ENCODE data around the gene JAML.

JAML gene, protein sequence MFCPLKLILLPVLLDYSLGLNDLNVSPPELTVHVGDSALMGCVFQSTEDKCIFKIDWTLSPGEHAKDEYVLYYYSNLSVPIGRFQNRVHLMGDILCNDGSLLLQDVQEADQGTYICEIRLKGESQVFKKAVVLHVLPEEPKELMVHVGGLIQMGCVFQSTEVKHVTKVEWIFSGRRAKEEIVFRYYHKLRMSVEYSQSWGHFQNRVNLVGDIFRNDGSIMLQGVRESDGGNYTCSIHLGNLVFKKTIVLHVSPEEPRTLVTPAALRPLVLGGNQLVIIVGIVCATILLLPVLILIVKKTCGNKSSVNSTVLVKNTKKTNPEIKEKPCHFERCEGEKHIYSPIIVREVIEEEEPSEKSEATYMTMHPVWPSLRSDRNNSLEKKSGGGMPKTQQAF

DNA sequence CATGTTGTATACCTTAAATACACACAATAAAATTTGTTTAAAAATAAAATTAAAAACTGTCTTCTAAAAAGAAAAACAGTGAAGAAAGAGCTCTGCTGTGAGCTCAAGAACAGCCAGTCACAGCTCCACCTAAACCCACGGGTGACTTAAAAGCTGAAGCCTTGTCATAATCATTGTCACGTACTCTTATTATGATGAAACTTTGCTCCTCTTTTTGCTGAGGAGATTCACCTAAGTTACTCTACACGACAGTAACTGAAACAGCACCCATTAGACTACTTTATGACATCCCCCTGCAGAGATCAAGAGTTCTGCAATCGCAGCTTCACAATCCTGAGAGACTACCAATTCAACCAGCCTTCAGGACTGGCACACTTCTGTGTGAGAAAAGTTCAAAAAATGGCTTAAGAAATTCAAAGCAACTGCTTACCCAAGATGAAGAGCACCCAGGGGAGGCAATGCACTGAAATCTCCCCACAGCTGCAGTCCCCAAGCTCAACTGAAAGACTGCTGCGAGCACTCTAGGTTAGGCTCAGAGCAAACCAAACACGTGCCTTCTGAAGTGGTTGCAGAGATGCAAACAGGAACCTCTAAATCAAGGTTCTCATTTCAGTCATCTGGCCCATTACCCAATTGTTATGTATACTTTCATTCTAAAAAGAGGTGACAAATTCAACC lies at the start of gene JAML:
TSS of gene JAML (minus strand) at position 501 of the 678 bp plus-strand sequence. CDS start 10,145 bp downstream, outside the sequence.
- Mint-ChIP-seq H3K4me3 (peak within 1 kb of the TSS; percentile 86), H3K27ac (ENCODE audit: low read depth) (peak within 1 kb of the TSS; percentile 92), H3K36me3 (ENCODE audit: insufficient read depth) (peaks cover 28% of the 10 kb centered on the region), H3K9me3 (no peaks in the 10 kb centered on the region), H3K27me3 (no peaks in the 10 kb centered on the region), H3K4me1 (peaks cover 84% of the 10 kb centered on the region)
- ATAC-seq (replicated peaks; ENCODE audit: extremely low read depth, poor library complexity, severe bottlenecking) = peak; percentile 61
- peak; percentile 26 to 45 for DNase-seq (ENCODE audit: low spot score in 2 of 2)

DNA sequence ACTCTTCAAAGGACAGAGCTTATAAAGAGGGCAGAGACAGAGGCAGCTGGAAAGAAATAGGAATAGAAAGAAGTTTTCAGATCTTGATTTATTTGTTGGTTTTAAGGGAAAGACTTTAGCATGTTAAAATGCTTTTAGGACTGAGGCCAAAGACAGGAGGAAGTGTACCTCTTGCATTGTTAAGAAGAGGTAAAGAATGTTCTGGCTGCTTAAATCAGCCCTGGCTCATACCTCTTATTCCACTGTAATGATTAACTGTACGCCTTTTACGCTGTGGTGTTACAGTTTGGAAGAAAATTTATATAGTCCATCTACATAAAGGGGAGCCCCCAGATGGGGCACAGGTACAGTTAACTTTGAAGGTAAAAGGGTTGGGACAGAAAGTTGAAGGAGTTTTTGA lies 49.4 kb upstream of the JAML start:
- no peak for DNase-seq (ENCODE audit: low spot score in 2 of 2)
- Mint-ChIP-seq H3K27ac (ENCODE audit: low read depth) (no peak overlapping the region), H3K27me3 (no peaks in the 10 kb centered on the region), H3K36me3 (ENCODE audit: insufficient read depth) (no peaks in the 10 kb centered on the region), H3K4me3 (no peak overlapping the region), H3K4me1 (no peaks in the 10 kb centered on the region), H3K9me3 (no peaks in the 10 kb centered on the region)
- no peak for ATAC-seq (replicated peaks; ENCODE audit: extremely low read depth, poor library complexity, severe bottlenecking)

DNA sequence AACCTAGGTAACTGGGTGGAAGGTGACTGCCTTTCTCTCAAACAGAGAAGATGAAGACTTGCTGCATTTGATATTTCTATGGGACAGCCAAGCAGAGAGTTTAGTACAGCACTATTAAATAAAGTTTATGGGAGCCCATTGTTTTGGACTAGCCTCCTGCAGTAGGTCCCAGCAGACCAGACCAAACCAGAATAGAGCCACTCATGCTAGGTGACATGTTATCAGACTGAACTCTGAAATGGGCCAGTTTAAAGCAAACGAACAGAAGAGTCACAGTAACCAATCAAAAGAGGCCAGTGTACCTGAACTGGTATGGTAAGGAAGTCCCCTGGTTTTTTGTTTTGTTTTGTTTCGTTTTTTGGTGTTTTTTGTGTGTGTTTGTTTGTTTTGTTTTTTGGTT lies 47.2 kb upstream of the JAML start:
- DNase-seq (ENCODE audit: low spot score in 2 of 2) = no peak
- Mint-ChIP-seq H3K4me3 (no peak overlapping the region), H3K27ac (ENCODE audit: low read depth) (no peak overlapping the region), H3K27me3 (no peaks in the 10 kb centered on the region), H3K9me3 (no peaks in the 10 kb centered on the region), H3K4me1 (no peaks in the 10 kb centered on the region), H3K36me3 (ENCODE audit: insufficient read depth) (no peaks in the 10 kb centered on the region)
- no peak for ATAC-seq (replicated peaks; ENCODE audit: extremely low read depth, poor library complexity, severe bottlenecking)

DNA sequence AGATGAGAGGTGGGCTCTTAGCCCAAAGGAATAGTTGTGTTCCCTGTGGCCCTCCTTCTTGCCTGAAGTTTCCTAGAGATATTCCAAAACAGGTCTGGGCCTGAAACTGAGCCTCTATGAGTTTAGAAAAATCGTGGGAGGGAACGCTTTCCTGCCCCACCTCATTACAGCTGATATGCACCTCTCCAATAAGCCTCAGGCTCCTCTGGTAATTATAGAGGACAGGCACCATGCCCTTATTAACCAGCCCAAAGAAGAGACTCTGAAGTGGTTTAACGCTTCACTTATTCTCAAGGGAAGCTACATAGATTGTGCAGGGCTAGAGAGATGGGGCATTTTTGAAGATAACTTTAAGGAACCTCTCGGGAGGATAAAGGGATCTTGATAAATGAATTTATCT lies 42.7 kb upstream of the JAML start:
- H3K36me3 Mint-ChIP-seq (ENCODE audit: insufficient read depth) = no peaks in the 10 kb centered on the region
- H3K27me3 Mint-ChIP-seq = peaks cover 26% of the 10 kb centered on the region
- DNase-seq (ENCODE audit: low spot score in 2 of 2) = no peak
- no peak overlapping the region for H3K4me3 Mint-ChIP-seq
- no peaks in the 10 kb centered on the region for H3K9me3 Mint-ChIP-seq
- H3K27ac Mint-ChIP-seq (ENCODE audit: low read depth) = no peak overlapping the region
- no peak for ATAC-seq (replicated peaks; ENCODE audit: extremely low read depth, poor library complexity, severe bottlenecking)
- H3K4me1 Mint-ChIP-seq = peaks cover 6% of the 10 kb centered on the region

DNA sequence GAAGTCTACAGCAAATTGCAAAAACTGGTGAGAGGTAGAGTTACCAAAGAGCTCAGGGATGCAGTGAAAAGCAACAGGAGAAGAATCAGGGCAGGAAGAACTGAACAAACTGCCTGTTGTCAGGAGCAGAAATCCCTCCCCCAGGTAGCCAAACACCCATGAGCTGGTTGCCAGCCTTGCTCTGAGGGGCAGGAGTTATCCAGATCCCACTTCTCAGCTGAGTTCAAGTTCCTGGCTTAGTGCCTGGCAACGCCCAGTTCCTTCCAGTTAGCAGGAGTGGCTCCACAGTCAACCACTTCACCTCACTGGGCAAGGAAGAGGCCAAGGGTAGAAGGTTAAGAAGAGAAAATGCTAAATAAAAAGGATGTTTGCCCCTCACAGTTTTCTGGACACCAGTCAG lies 41.1 kb upstream of the JAML start:
- Mint-ChIP-seq H3K4me3 (no peak overlapping the region), H3K27me3 (peaks cover 35% of the 10 kb centered on the region), H3K27ac (ENCODE audit: low read depth) (no peak overlapping the region), H3K9me3 (no peaks in the 10 kb centered on the region), H3K36me3 (ENCODE audit: insufficient read depth) (no peaks in the 10 kb centered on the region), H3K4me1 (peaks cover 6% of the 10 kb centered on the region)
- DNase-seq (ENCODE audit: low spot score in 2 of 2) (no peak), ATAC-seq (replicated peaks; ENCODE audit: extremely low read depth, poor library complexity, severe bottlenecking) (no peak)

DNA sequence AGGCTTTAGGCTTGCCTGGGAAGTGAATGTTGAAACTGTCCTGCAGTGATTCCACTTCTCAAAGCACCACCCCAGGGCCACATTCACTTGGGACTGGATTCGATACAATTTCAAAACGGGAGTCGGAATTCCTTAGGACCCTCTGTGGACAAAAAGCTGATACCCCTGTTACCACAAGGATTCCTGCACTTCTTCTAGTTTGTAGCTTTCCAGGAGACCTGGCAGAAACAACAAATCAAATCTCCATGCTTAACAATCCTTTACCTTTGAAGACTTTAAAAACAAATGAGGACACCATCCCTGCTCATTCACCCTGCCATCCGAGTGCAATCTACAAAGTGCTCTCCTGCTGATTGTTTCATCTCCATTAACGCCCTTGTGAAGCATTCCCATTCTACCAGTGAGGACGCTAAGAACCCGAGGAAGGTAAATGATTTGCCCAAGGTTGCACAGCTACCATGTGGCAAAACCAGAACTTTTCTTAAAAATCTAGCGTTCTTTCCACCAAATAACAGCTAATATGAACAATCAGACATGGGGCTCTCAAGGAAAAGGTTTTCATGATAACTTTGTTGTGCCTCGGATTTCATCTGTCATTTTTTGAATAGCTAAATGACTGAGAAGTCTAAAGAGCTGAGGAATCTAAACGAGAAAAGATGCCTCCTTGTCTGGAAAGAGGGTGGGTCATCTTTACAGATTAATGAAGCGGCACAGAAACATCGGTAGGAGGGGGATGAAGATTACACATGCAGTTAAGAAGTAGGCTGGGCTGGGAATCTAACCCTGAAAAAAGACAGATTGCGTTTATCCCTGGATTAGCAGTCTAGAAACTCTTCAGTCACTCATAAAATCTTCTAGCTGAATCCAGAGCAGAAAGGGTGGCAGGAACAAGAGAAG lies 40.0 kb upstream of the JAML start:
- Mint-ChIP-seq H3K9me3 (no peaks in the 10 kb centered on the region), H3K36me3 (ENCODE audit: insufficient read depth) (no peaks in the 10 kb centered on the region), H3K27ac (ENCODE audit: low read depth) (peak overlapping the region; percentile 81), H3K4me1 (peaks cover 6% of the 10 kb centered on the region), H3K4me3 (peak overlapping the region; percentile 75), H3K27me3 (peaks cover 35% of the 10 kb centered on the region)
- ATAC-seq (replicated peaks; ENCODE audit: extremely low read depth, poor library complexity, severe bottlenecking) = no peak
- no peak for DNase-seq (ENCODE audit: low spot score in 2 of 2)

DNA sequence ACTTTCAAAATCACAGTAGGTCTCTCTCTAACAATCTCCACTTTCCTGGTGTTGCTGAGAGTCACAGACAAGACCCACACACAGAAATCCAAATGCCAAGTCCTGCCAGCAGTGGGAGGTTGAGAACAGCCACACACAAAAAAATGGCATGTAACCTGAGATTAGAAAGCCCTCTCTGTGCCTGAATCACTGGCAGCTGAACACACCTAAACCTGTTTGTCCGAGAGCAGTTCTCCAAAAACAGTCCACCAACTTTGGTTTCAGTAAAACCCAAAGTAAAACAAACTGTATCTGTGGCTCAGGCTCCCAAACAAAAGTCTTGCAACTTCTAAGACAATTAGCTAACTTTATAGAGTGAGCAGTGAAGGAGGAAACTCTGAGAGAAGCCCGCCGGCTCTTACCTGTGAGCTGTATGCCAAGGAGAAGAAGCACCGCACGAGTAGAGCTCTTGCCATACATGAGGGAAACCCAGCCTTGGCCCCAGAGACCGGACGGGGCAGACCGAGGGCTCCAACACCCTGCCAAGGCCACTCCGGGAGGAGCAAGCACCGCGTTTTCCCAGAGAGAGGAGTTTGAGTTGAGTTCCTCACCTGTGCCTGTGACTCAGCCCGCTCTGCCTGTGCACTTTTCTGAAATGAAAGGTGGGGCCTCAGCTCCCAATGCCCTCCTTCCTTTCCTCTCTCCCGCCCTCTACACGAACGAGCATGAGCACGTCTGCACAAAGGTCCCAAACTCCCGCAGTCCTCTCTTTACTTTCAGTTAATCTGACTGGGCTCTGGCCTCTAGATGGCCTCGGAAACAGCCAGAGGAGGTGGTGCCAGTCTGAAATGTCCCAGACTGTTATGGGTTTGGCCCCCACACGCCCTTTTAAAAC lies 39.1 kb upstream of the JAML start, which contains the start of gene MPZL2:
TSS of gene MPZL2 (minus strand) at position 603 of the 874 bp plus-strand sequence. CDS start at position 459, 144 bp downstream.
- no peaks in the 10 kb centered on the region for H3K9me3 Mint-ChIP-seq
- peaks cover 1% of the 10 kb centered on the region for H3K36me3 Mint-ChIP-seq (ENCODE audit: insufficient read depth)
- H3K4me3 Mint-ChIP-seq = peak within 1 kb of the TSS; percentile 75
- peaks cover 35% of the 10 kb centered on the region for H3K27me3 Mint-ChIP-seq
- H3K27ac Mint-ChIP-seq (ENCODE audit: low read depth) = peak within 1 kb of the TSS; percentile 81
- DNase-seq (ENCODE audit: low spot score in 2 of 2) (no peak), ATAC-seq (replicated peaks; ENCODE audit: extremely low read depth, poor library complexity, severe bottlenecking) (peak; percentile 42)
- H3K4me1 Mint-ChIP-seq = peaks cover 6% of the 10 kb centered on the region

DNA sequence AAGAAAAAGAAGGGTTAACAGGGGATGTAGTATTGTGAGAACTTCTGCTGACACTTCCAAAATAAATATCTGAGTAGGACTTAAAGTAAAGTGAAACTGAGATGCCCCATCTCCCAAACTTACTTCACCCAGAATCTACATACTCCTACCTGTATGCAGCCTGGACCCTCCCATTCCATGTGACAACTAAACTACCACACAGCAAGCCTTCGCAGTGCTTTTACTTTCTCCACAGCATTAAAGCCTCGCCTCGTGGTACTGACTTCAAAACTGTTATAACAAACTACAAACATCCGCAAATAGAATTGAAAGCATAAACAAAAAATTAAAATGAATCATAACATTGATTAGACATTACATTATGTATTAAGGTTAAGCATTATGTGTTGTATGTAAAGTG lies 38.3 kb upstream of the JAML start:
- Mint-ChIP-seq H3K9me3 (no peaks in the 10 kb centered on the region), H3K27ac (ENCODE audit: low read depth) (no peak overlapping the region), H3K4me3 (no peak overlapping the region), H3K27me3 (peaks cover 35% of the 10 kb centered on the region), H3K36me3 (ENCODE audit: insufficient read depth) (peaks cover 1% of the 10 kb centered on the region), H3K4me1 (peaks cover 6% of the 10 kb centered on the region)
- ATAC-seq (replicated peaks; ENCODE audit: extremely low read depth, poor library complexity, severe bottlenecking) (no peak), DNase-seq (ENCODE audit: low spot score in 2 of 2) (no peak)

DNA sequence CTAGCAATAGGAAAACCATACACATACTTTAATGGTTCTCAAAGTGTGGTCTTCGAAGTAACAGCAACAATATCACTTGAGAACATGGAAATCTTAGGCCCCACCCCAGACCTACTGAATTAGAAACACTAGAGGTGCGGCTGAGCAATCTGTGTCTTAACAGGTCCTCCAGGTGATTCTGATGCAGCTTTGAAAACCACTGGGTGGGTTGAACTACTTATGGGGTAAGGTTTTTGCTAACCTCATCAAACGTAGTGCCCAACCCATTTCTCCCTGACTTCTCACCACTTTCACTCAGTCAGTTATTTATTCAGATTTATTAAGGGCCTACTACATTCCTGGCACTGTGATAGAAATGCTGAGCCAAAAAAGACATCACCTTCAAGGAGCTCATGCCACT lies 35.5 kb upstream of the JAML start:
- DNase-seq (ENCODE audit: low spot score in 2 of 2) (no peak), ATAC-seq (replicated peaks; ENCODE audit: extremely low read depth, poor library complexity, severe bottlenecking) (peak; percentile 65)
- Mint-ChIP-seq H3K4me1 (peaks cover 6% of the 10 kb centered on the region), H3K36me3 (ENCODE audit: insufficient read depth) (peaks cover 1% of the 10 kb centered on the region), H3K27ac (ENCODE audit: low read depth) (no peak overlapping the region), H3K27me3 (peaks cover 35% of the 10 kb centered on the region), H3K9me3 (no peaks in the 10 kb centered on the region), H3K4me3 (no peak overlapping the region)

DNA sequence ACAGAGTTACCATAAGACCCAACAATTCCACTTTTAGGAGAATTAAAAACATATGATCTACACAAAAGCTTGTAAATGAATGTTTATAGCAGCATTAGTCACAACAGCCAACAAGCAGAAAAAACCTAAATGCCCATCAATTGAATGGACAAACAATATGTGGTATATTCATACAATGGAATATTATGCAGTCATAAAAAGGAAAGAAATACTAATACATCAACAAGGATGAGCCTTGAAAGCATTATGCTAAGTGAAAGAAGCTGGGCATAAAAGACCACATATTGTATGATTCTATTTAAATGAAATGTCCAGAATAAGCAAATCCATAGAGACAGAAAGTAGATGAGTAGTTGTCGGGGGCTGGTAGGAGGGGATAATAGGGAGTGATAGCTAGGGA lies 34.3 kb upstream of the JAML start:
- no peak for ATAC-seq (replicated peaks; ENCODE audit: extremely low read depth, poor library complexity, severe bottlenecking)
- Mint-ChIP-seq H3K27me3 (peaks cover 26% of the 10 kb centered on the region), H3K27ac (ENCODE audit: low read depth) (no peak overlapping the region), H3K36me3 (ENCODE audit: insufficient read depth) (peaks cover 1% of the 10 kb centered on the region), H3K9me3 (no peaks in the 10 kb centered on the region), H3K4me1 (peaks cover 2% of the 10 kb centered on the region), H3K4me3 (no peak overlapping the region)
- no peak for DNase-seq (ENCODE audit: low spot score in 2 of 2)

DNA sequence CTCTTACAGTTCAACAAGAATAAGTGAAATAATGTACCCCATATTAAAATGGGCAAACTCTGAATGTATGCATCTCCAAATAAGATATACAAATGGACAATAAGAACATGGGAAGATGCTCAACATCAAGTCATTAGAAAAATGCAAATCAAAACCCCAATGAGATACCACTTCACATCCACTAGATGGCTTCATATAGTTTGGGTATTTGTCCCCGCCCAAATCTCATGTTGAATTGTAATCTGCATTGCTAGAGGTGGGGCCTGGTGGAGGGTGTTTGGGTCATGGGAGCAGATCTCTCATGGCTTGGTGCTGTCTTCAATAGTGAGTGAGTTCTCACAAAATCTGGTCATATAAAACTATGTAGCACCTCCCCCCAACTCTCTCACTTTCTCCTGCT lies 33.6 kb upstream of the JAML start:
- Mint-ChIP-seq H3K4me1 (no peaks in the 10 kb centered on the region), H3K27ac (ENCODE audit: low read depth) (no peak overlapping the region), H3K9me3 (no peaks in the 10 kb centered on the region), H3K4me3 (no peak overlapping the region), H3K27me3 (peaks cover 19% of the 10 kb centered on the region), H3K36me3 (ENCODE audit: insufficient read depth) (peaks cover 1% of the 10 kb centered on the region)
- ATAC-seq (replicated peaks; ENCODE audit: extremely low read depth, poor library complexity, severe bottlenecking) (no peak), DNase-seq (ENCODE audit: low spot score in 2 of 2) (no peak)

DNA sequence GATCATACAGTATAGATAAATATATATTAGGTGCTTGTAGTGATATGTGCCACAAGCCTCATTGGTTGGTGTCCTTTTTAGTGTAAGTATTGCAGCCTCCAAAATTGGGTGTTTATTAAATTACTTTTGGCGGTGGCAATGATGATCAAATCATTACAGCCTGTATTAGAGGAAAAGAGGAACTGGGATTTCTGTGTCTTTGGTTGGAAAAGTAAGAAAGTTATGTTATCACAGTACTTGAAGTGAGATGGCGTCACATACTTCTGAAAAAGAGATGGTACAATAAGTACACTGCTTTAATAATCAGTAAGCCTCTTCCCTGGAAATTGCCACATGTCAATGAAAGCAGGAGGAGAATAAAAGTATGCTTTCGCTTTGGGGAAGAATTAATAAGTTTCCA lies 27.9 kb upstream of the JAML start:
- Mint-ChIP-seq H3K27me3 (no peaks in the 10 kb centered on the region), H3K9me3 (no peaks in the 10 kb centered on the region), H3K27ac (ENCODE audit: low read depth) (peak overlapping the region; percentile 100), H3K36me3 (ENCODE audit: insufficient read depth) (peaks cover 17% of the 10 kb centered on the region), H3K4me1 (peaks cover 28% of the 10 kb centered on the region), H3K4me3 (peak overlapping the region; percentile 99)
- ATAC-seq (replicated peaks; ENCODE audit: extremely low read depth, poor library complexity, severe bottlenecking) (no peak), DNase-seq (ENCODE audit: low spot score in 2 of 2) (no peak)
